H1 (cell line): ENCODE measurements around the gene WFDC1. TPM values are rescaled to one million over a fixed set of nuclear protein-coding genes. Genes with fewer than 3 reads are reported as not detected.

ENCODE experiments used
- CTCF ChIA-PET: fragments of 300-600 bp; sonication (Branson Sonifier 250); formaldehyde crosslinking; loops from one replicate; lab custom pipeline; 2021; ENCODE audit not compliant: partially characterized antibody; lab: Charles Lee
- POLR2A ChIA-PET: fragments of 300-600 bp; sonication (Branson Sonifier 250); formaldehyde crosslinking; loops from one replicate; lab custom pipeline; 2021; ENCODE audit warnings: inconsistent platforms; ENCODE audit not compliant: partially characterized antibody; lab: Charles Lee
- DNase-seq, 2 experiments: peaks; one replicate each; pipeline versions ENCODE4 v3.0.0 to v3.0.0-alpha.2; 2010 to 2022; ENCODE audit warnings: low spot score in 2 of 2, low read depth in 1 of 2, mixed read lengths in 1 of 2
- FAIRE-seq: peaks from 2 replicates; lab custom pipeline; 2011; peaks lifted over from hg19 to GRCh38; lab: Jason Lieb, UNC
- H2AFZ ChIP-seq: 2 replicates; pipeline ENCODE4 v1.8.1; 2012; ENCODE audit warnings: low read length, inconsistent platforms
- H2AK5ac ChIP-seq: 2 replicates; pipeline ENCODE4 v1.6.1; 2013; ENCODE audit warnings: low read depth, low read length
- H2BK120ac ChIP-seq: replicated peaks from 2 replicates; pipeline ENCODE3; 2013; ENCODE audit warnings: low read depth, low read length, inconsistent platforms
- H2BK12ac ChIP-seq: 2 replicates; pipeline ENCODE4 v1.6.1; 2013; ENCODE audit warnings: low read depth, low read length
- H2BK15ac ChIP-seq: 2 replicates; pipeline ENCODE4 v1.6.1; 2013; ENCODE audit warnings: low read length
- H2BK20ac ChIP-seq: 2 replicates; pipeline ENCODE4 v1.6.1; 2013; ENCODE audit warnings: low read length
- H2BK5ac ChIP-seq: 2 replicates; pipeline ENCODE4 v1.6.1; 2013; ENCODE audit warnings: low read depth, low read length
- H3K14ac ChIP-seq: 2 replicates; pipeline ENCODE4 v1.6.1; 2013; ENCODE audit warnings: inconsistent platforms; ENCODE audit not compliant: insufficient read length
- H3K18ac ChIP-seq: 2 replicates; pipeline ENCODE4 v1.6.1; 2013; ENCODE audit warnings: low read length; ENCODE audit errors: extremely low read depth
- H3K23ac ChIP-seq: 2 replicates; pipeline ENCODE4 v1.6.1; 2013; ENCODE audit warnings: inconsistent platforms; ENCODE audit not compliant: insufficient read length
- H3K23me2 ChIP-seq: 2 replicates; pipeline ENCODE4 v1.6.1; 2013; ENCODE audit warnings: low read depth, low read length
- H3K27ac ChIP-seq: 2 replicates; pipeline ENCODE4 v1.6.1; 2011; ENCODE audit warnings: low read depth, low read length, inconsistent platforms
- H3K27me3 ChIP-seq, 4 experiments: replicated peaks in 1 of 4; 1 replicate in 1 of 4; 2 replicates in 3 of 4; pipeline versions ENCODE4 v1.6.1 to v1.8.1; 2011 to 2013; ENCODE audit warnings: low read length in 3 of 4, mild to moderate bottlenecking in 3 of 4, inconsistent platforms in 2 of 4, mixed read lengths in 2 of 4, moderate library complexity in 1 of 4; ENCODE audit not compliant: control insufficient read depth in 3 of 4, insufficient read depth in 3 of 4; ENCODE audit errors: extremely low read depth in 1 of 4
- H3K36me3 ChIP-seq, 4 experiments: 2 replicates each; pipeline versions ENCODE4 v1.6.1 to v1.8.1; 2011 to 2013; ENCODE audit warnings: mild to moderate bottlenecking in 4 of 4, low read length in 3 of 4, moderate library complexity in 2 of 4, control low read depth in 1 of 4, inconsistent platforms in 1 of 4; ENCODE audit not compliant: insufficient read depth in 4 of 4, control insufficient read depth in 2 of 4
- H3K4ac ChIP-seq: replicated peaks from 2 replicates; pipeline ENCODE3; 2013; ENCODE audit warnings: low read length, low read depth, mixed read lengths, inconsistent platforms; ENCODE audit not compliant: insufficient read length
- H3K4me1 ChIP-seq, 4 experiments: replicated peaks in 1 of 4; 1 replicate in 1 of 4; 2 replicates in 3 of 4; pipeline versions ENCODE4 v1.6.1 to v1.8.1; 2011 to 2013; ENCODE audit warnings: low read length in 3 of 4, inconsistent platforms in 2 of 4, mixed read lengths in 1 of 4; ENCODE audit not compliant: insufficient read depth in 4 of 4, control insufficient read depth in 3 of 4
- H3K4me2 ChIP-seq, 2 experiments: 2 replicates each; pipeline versions ENCODE4 v1.6.1 to v1.8.1; 2011 to 2013; ENCODE audit warnings: low read depth in 2 of 2, low read length in 2 of 2, control low read depth in 1 of 2, inconsistent platforms in 1 of 2, mild to moderate bottlenecking in 1 of 2; ENCODE audit not compliant: insufficient read depth in 1 of 2
- H3K4me3 ChIP-seq, 4 experiments: fragments of 200-600, 300-600 bp in 1 of 4; sonication (generic), shearing (Covaris generic), sonication (Bioruptor Twin) in 1 of 4; 2 replicates each; pipeline versions ENCODE4 v1.5.1 to v1.8.1; 2011 to 2016; ENCODE audit warnings: low read length in 4 of 4, low read depth in 3 of 4, control low read depth in 2 of 4, inconsistent platforms in 2 of 4, mild to moderate bottlenecking in 2 of 4, mixed read lengths in 1 of 4, moderate library complexity in 1 of 4; ENCODE audit not compliant: insufficient read depth in 2 of 4; ENCODE audit errors: extremely low read depth in 1 of 4
- H3K56ac ChIP-seq: replicated peaks from 2 replicates; pipeline ENCODE3; 2013; ENCODE audit warnings: low read depth, mild to moderate bottlenecking, mixed read lengths, low read length, inconsistent platforms; ENCODE audit not compliant: insufficient read length
- H3K79me1 ChIP-seq: 2 replicates; pipeline ENCODE4 v1.6.1; 2013; ENCODE audit warnings: low read depth, low read length, control low read depth
- H3K79me2 ChIP-seq, 2 experiments: 2 replicates each; pipeline versions ENCODE4 v1.6.1 to v1.8.1; 2012 to 2013; ENCODE audit warnings: low read length in 2 of 2, mild to moderate bottlenecking in 2 of 2, inconsistent platforms in 1 of 2; ENCODE audit not compliant: insufficient read depth in 2 of 2, control insufficient read depth in 1 of 2
- H3K9ac ChIP-seq, 4 experiments: replicated peaks in 1 of 4; 1 replicate in 1 of 4; 2 replicates in 3 of 4; pipeline versions ENCODE4 v1.6.1 to v1.8.1; 2011 to 2013; ENCODE audit warnings: low read depth in 3 of 4, low read length in 3 of 4, control low read depth in 2 of 4, mild to moderate bottlenecking in 2 of 4, moderate library complexity in 2 of 4, inconsistent platforms in 1 of 4; ENCODE audit errors: extremely low read depth in 1 of 4
- H3K9me3 ChIP-seq, 2 experiments: 2 replicates each; pipeline versions ENCODE4 v1.6.1 to v1.8.1; 2012 to 2013; ENCODE audit warnings: mild to moderate bottlenecking in 2 of 2, moderate library complexity in 2 of 2, control low read depth in 1 of 2, inconsistent platforms in 1 of 2, low read depth in 1 of 2, low read length in 1 of 2, mixed read lengths in 1 of 2; ENCODE audit not compliant: insufficient read depth in 2 of 2
- H4K20me1 ChIP-seq, 2 experiments: replicated peaks in 1 of 2; 2 replicates each; pipeline versions ENCODE3 to v1.8.1; 2011 to 2013; ENCODE audit warnings: inconsistent platforms in 2 of 2, low read length in 2 of 2, mild to moderate bottlenecking in 1 of 2; ENCODE audit not compliant: insufficient read depth in 2 of 2, control insufficient read depth in 1 of 2
- H4K5ac ChIP-seq: 2 replicates; pipeline ENCODE4 v1.6.1; 2013; ENCODE audit warnings: low read length, low read depth, mixed read lengths, inconsistent platforms; ENCODE audit not compliant: insufficient read length
- H4K8ac ChIP-seq: 2 replicates; pipeline ENCODE4 v1.8.0; 2013; ENCODE audit warnings: mild to moderate bottlenecking, moderate library complexity, low read length, inconsistent platforms; ENCODE audit not compliant: insufficient read depth; ENCODE audit errors: extremely low read depth
- H4K91ac ChIP-seq: replicated peaks from 2 replicates; pipeline ENCODE3; 2013; ENCODE audit warnings: low read length, mixed read lengths, inconsistent platforms; ENCODE audit not compliant: insufficient read length
- EP300 ChIP-seq, 2 experiments: IDR thresholded peaks; 1 replicate in 1 of 2; 2 replicates in 1 of 2; pipeline ENCODE4 v1.6.1; 2011 to 2012; ENCODE audit warnings: low read depth in 2 of 2, low read length in 2 of 2, mild to moderate bottlenecking in 2 of 2, borderline replicate concordance in 1 of 2, inconsistent platforms in 1 of 2, moderate library complexity in 1 of 2
- FOSL1 ChIP-seq: IDR thresholded peaks from 2 replicates; pipeline ENCODE4 v1.6.1; 2011; ENCODE audit warnings: mild to moderate bottlenecking, low read depth, low read length, moderate library complexity; ENCODE audit not compliant: insufficient read depth
- HDAC6 ChIP-seq: IDR thresholded peaks from one replicate; pipeline ENCODE4 v1.7.1; 2012; ENCODE audit warnings: low read depth, mild to moderate bottlenecking, inconsistent platforms, low read length, moderate library complexity
- JUN ChIP-seq: IDR thresholded peaks from 2 replicates; pipeline ENCODE4 v1.6.1; 2011; ENCODE audit warnings: low read depth, mild to moderate bottlenecking, improper control_type of control experiment, low read length
- MAFK ChIP-seq: IDR thresholded peaks from 2 replicates; pipeline ENCODE4 v1.6.1; 2012; ENCODE audit warnings: low read depth, mild to moderate bottlenecking, improper control_type of control experiment, low read length
- NRF1 ChIP-seq: IDR thresholded peaks from 2 replicates; pipeline ENCODE4 v1.6.1; 2011; ENCODE audit warnings: mild to moderate bottlenecking, low read depth, low read length, improper control_type of control experiment
- RAD21 ChIP-seq, 2 experiments: IDR thresholded peaks in 1 of 2; conservative IDR thresholded peaks in 1 of 2; 2 replicates each; pipeline ENCODE4 v1.6.1; 2011; ENCODE audit warnings: low read depth in 2 of 2, low read length in 2 of 2, improper control_type of control experiment in 1 of 2, inconsistent platforms in 1 of 2, mild to moderate bottlenecking in 1 of 2, moderate library complexity in 1 of 2
- SAP30 ChIP-seq: fragments of 300-600 bp; sonication (generic); IDR thresholded peaks from 2 replicates; pipeline ENCODE4 v1.7.1; 2012; ENCODE audit warnings: low read length, moderate library complexity, mild to moderate bottlenecking, inconsistent platforms; ENCODE audit not compliant: insufficient read depth, insufficient replicate concordance
- TAF7 ChIP-seq: optimal IDR thresholded peaks from 2 replicates; pipeline ENCODE3; 2011; ENCODE audit warnings: low read depth, mild to moderate bottlenecking, inconsistent platforms, low read length, moderate library complexity, borderline replicate concordance
- TEAD4 ChIP-seq: IDR thresholded peaks from 2 replicates; pipeline ENCODE4 v1.6.1; 2012; ENCODE audit warnings: low read depth, low read length, inconsistent platforms, mixed read lengths
- WGBS, 2 experiments: shearing (Covaris generic) in 1 of 2; methylation state at CpG; one replicate each; pipeline versions ENCODE4 v1.1.6 to v1.1.7; 2013 to 2015; ENCODE audit warnings: low lambda C conversion rate in 2 of 2, mixed read lengths in 2 of 2, inconsistent platforms in 1 of 2, low coverage in 1 of 2, missing lambda C conversion rate in 1 of 2; ENCODE audit not compliant: insufficient replicate concordance in 2 of 2, insufficient coverage in 1 of 2, insufficient read length in 1 of 2; ENCODE audit errors: extremely low coverage in 1 of 2, missing lambda C conversion rate in 1 of 2; 5-methylcytosine and 5-hydroxymethylcytosine counted together
- polyA plus RNA-seq, 7 experiments: library from polyadenylated mRNA; depleted of rRNA in 3 of 7; stranded (reverse) in 5 of 7; unstranded in 2 of 7; fragments of >200 nt in 5 of 7; fragments of 200-250 nt in 2 of 7; gene quantifications; 1 replicate in 5 of 7; 2 replicates in 1 of 7; 4 replicates in 1 of 7; pipeline versions ENCODE4 v1.2.1 to v1.2.3, GENCODE V29; 2011 to 2013; ENCODE audit warnings: missing spikeins in 2 of 7, mixed read lengths in 2 of 7
- total RNA-seq: library from RNA; stranded (reverse); fragmentation: NEBNext Ultra II Directional; extraction: Animal tissue kit (Norgen Biotek cat#: 25700); gene quantifications from 2 replicates; pipeline ENCODE4 v1.2.1, GENCODE V29; 2021
- TF ChIP-seq, protein P1 (sequence below): IDR thresholded peaks from 2 replicates; pipeline ENCODE4 v1.6.1; 2012; ENCODE audit warnings: inconsistent platforms

The WFDC1 gene
- total and polyA plus RNA-seq, 2 of the 8 experiments (the other 6 are each of a cell fraction or from before 2014, with no cell fraction given), result 0.70 to 1.1 TPM

DNA sequence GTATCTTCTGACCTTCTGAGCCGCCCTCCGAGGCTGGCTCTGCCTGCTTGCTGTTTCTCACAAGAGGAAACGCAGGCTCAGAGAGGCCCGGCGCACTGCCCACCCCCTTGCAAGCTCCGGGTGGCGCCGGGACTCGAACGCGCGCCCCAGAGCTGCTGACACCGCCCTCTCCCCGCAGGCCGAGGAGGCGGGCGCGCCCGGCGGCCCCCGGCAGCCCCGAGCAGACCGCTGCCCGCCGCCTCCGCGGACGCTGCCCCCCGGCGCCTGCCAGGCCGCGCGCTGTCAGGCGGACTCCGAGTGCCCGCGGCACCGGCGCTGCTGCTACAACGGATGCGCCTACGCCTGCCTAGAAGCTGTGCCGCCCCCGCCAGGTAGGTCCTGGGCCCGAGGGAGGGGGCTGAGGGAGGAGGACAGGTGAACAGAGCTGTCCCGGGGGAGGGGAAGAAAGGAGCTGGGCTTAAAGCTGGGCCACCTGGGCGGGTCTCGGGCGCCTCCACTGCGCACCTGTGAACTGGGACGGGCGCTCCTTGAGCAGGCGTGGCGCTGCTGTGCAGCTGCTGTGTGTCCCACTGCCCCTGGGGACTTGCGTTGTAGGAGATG is 18.2 kb downstream of the WFDC1 start:
- Histone ChIP-seq H2BK15ac (no peak overlapping the region), H3K9ac (no peak overlapping the region), H3K79me1 (no peaks in the 10 kb centered on the region), H3K4me3 (peak overlapping the region; percentile 27 to 58 (median 28); a peak in 7 of 8 replicates), H3K23ac (no peak overlapping the region), H3K23me2 (no peaks in the 10 kb centered on the region; the same call in 1 of the 2 replicates), H2BK5ac (no peak overlapping the region), H2AFZ (peak overlapping the region; percentile 74; the same call in 1 of the 2 replicates), H4K8ac (peak overlapping the region; percentile 38; the same call in 1 of the 2 replicates), H3K9me3 (peaks cover 0 to 3% of the 10 kb centered on the region in 2 experiments; a peak in 1 of 4 replicates), H3K4ac (no peak overlapping the region), H3K4me2 (peak overlapping the region; percentile 22 to 64; a peak in 3 of 4 replicates), H2AK5ac (no peak overlapping the region), H3K36me3 (no peaks in the 10 kb centered on the region), H4K5ac (no peak overlapping the region), H3K79me2 (no peaks in the 10 kb centered on the region), H2BK120ac (no peak overlapping the region), H3K27ac (no peak overlapping the region), H3K27me3 (no peaks in the 10 kb centered on the region), H3K56ac (no peak overlapping the region), H2BK20ac (no peak overlapping the region), H2BK12ac (no peak overlapping the region), H3K14ac (no peak overlapping the region), H4K20me1 (no peaks in the 10 kb centered on the region), H3K4me1 (peaks cover 0 to 3% (median 0%) of the 10 kb centered on the region in 4 experiments; a peak in 2 of 7 replicates), H4K91ac (no peak overlapping the region), H3K18ac (no peak overlapping the region)
- CTCF ChIA-PET, result interaction anchor here (0.5 to 11.9 kb wide), 12 partner anchors 8 to 679 kb away, joined by 3 to 212 read pairs (median 4); partner anchors contain the start of genes TAF1C and WFDC1
- WGBS, 2 experiments, result 13% methylated on average over 27 of the region's 55 CpGs; no CpG with 5 or more reads in 1 of the 2 experiments
- FAIRE-seq, result no peak
- peak; percentile 58 to 81 for DNase-seq
- POLR2A ChIA-PET, result no interaction called here
- TF ChIP-seq RAD21 (IDR thresholded peaks at IDR 0.05 in 1 of 2, conservative IDR thresholded peaks at IDR 0.05 in 1 of 2; ENCODE audit: low read depth in 2 of 2, low read length in 2 of 2) (peak in 1 of 2 experiments; percentile 20; a peak in 2 of 4 replicates), HDAC6 (no peak), FOSL1 (no peak), MAFK (no peak), EP300 (IDR thresholded peaks at IDR 0.05; ENCODE audit: borderline replicate concordance in 1 of 2, low read depth in 2 of 2, low read length in 2 of 2) (no peak), TEAD4 (no peak), SAP30 (no peak), NRF1 (no peak), TAF7 (no peak), JUN (no peak)
- TF ChIP-seq, protein P1, sequence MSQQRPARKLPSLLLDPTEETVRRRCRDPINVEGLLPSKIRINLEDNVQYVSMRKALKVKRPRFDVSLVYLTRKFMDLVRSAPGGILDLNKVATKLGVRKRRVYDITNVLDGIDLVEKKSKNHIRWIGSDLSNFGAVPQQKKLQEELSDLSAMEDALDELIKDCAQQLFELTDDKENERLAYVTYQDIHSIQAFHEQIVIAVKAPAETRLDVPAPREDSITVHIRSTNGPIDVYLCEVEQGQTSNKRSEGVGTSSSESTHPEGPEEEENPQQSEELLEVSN, result no peak
